ENCODE measurements around the gene RASAL3.

Gene RASAL3

DNA sequence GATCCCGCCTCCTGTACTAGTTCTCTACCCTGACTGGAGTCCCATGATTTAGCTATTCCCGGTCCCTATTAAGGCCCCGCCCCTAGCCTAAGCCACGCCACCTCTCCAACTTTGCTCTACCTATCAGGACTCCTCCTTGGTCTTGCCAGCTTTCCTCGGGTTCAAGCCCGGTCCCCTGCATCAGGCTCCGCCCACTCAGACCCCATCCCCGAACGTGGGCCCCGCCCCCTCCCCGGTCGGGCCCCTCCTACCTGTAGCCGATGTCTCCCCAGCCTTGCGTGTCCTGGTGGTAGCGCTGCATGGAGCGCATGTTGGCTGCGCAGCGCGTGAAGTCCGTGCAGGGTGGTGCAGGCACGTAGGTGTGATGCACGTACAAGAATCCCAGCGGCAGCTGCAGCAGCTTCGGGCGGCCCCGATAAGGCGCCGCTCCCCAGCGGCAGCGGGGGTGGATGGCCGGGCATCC lies 7.3 kb upstream of the RASAL3 start:
- TF ChIP-seq, protein P1, sequence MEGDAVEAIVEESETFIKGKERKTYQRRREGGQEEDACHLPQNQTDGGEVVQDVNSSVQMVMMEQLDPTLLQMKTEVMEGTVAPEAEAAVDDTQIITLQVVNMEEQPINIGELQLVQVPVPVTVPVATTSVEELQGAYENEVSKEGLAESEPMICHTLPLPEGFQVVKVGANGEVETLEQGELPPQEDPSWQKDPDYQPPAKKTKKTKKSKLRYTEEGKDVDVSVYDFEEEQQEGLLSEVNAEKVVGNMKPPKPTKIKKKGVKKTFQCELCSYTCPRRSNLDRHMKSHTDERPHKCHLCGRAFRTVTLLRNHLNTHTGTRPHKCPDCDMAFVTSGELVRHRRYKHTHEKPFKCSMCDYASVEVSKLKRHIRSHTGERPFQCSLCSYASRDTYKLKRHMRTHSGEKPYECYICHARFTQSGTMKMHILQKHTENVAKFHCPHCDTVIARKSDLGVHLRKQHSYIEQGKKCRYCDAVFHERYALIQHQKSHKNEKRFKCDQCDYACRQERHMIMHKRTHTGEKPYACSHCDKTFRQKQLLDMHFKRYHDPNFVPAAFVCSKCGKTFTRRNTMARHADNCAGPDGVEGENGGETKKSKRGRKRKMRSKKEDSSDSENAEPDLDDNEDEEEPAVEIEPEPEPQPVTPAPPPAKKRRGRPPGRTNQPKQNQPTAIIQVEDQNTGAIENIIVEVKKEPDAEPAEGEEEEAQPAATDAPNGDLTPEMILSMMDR (IDR thresholded peaks at IDR 0.05; ENCODE audit: insufficient read depth, low read depth, low read length, missing control alignments): no peak
- DNase-seq (ENCODE audit: low read depth): no peak
- H3K4me3 ChIP-seq (ENCODE audit: low read depth, low read length): no peak overlapping the region

DNA sequence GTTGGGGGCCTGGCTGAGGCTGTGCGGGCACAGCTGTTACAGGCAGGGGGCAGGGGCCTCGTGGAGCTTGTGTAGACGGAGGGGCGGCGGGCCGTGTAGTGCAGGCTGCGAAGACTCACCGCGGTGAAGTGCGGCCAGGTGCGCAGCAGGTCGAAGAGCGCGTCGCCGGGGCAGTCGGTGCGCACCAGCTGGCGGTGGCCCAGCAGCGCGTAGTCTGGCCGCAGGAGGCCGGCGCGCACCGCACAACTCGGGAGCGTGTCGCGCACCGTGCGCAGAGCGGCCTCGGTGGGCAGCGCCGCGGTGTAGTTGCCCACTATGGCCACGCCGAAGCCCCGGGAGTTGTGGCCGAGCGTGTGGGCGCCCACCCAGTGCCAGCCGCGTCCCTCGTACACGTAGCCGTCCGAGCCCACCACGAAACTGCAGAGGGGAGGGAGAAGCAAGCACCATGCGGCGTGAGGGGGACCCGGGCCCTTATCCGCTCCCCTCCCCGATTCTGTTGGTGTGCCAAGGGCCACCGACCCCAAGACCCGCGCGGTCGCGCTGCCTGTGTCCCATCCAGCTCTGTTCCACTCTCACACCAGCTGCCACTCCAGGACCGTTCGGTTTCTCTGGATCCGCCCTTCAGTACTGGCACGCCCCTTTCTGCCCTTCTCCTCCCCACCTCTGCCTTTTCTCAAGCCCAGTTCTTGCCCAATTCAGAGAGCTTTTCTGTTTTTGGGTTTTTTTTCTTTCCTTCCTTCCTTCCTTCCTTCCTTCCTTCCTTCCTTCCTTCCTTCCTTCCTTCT lies 5.4 kb upstream of the RASAL3 start:
- TF ChIP-seq, protein P1 (IDR thresholded peaks at IDR 0.05; ENCODE audit: insufficient read depth, low read depth, low read length, missing control alignments): no peak
- no peak overlapping the region for H3K4me3 ChIP-seq (ENCODE audit: low read depth, low read length)
- DNase-seq (ENCODE audit: low read depth): peak; percentile 37

DNA sequence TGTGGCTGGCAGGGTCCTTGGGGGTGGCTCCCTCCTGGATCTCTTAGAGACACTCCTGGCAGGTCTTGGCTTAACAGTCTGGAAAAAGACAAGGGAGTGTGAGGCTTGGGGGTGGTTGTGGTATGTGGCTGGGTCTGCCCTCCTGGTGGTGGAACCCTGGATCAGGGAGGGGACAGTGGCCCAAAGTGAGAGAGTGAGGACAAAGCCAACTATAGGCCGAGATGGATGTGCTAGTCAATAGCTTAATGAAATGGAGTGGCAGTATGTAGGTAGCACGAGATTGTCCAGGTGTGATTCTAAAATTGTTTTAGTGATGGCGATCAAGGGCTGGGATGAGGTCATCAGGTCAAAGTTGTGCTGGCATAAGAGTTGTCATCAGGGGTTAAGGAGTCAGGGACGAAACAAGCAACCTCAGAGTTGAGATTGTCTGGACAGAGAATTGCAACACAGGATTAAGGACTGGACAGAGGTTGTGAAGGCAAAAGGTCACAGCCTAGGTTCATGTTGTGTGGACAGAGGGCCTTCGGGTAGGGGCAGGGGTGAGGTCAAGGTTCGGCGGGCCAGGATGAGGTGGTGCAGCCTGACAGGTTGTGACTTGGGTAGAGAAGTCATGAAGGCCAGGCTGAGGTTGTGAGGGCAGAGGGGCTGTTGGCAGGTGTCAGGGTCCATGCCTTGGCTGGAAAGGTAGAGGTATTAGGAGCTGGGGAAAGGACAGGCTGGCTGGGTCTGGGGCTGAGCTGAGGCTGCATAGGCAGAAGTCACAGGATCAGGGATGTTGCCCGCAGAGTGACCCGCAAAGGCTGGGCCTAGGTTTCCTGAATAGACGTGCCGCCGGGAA lies 4.5 kb upstream of the RASAL3 start:
- TF ChIP-seq, protein P1 (IDR thresholded peaks at IDR 0.05; ENCODE audit: insufficient read depth, low read depth, low read length, missing control alignments): no peak
- H3K4me3 ChIP-seq (ENCODE audit: low read depth, low read length): no peak overlapping the region
- DNase-seq (ENCODE audit: low read depth): no peak

DNA sequence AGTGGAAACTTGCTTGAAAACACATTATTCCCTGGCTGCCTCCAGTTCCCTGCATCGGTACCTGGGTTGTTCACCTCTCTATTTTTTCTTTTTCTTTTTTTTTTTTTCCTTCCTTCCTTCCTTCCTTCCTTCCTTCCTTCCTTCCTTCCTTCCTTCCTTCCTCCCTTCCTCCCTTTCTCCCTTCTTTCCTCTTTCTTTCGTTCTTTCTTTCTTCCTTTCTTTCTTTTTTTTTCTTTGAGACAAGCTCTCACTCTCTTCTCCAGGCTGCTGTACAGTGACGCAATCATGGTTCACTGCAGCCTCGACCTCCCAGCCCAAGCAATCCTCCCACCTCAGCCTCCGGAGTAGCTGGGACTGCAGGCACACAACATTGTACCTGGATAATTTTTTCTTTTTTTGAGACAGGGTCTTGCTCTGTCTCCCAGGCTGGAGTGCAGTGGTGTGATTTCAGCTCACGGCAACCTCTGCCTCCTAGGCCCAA lies 3.4 kb upstream of the RASAL3 start:
- TF ChIP-seq, protein P1 (IDR thresholded peaks at IDR 0.05; ENCODE audit: insufficient read depth, low read depth, low read length, missing control alignments): no peak
- DNase-seq (ENCODE audit: low read depth): no peak
- no peak overlapping the region for H3K4me3 ChIP-seq (ENCODE audit: low read depth, low read length)

DNA sequence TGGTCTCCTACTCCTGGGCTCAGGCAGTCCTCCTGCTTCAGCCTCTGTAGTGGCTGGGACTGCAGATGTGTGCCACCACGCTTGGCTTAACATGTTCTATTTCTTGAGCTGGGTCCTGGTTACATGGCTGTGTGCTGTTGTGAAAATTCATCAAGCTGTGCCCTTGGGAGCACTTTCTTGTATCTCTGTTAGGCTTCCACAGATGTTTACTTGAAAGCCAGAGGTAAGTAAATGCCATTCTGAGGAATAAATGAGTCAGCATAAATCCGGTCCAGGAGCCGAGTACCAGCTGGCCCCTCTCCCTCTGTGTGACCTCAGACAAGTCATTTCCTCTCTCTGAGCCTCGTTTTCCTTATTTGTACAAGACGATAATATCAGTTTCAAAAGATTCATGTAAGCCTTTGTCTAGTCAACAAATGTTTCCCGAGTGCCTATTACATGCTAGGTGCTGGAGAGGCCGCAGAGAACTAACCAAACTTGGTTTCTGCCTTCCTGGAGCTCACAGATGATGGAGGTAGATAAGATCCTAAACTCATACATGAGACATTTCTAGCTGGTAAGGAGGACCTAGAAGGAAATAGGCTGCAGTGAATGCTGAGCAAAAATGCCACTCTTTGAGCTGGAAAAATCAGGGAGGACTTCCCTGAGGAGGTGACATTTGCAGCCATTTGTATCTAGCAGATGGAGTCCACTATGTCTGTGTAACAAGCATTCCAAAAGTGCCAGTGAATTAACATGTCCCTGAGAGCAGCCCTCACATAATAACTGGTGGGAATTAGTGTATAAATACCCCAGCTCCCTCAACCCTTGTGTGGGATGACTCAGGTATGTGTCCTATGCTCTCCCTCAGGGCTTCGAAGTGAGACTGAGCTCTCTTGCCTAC lies 2.7 kb upstream of the RASAL3 start:
- DNase-seq (ENCODE audit: low read depth): peak; percentile 96
- TF ChIP-seq, protein P1 (IDR thresholded peaks at IDR 0.05; ENCODE audit: insufficient read depth, low read depth, low read length, missing control alignments): no peak
- H3K4me3 ChIP-seq (ENCODE audit: low read depth, low read length): no peak overlapping the region

DNA sequence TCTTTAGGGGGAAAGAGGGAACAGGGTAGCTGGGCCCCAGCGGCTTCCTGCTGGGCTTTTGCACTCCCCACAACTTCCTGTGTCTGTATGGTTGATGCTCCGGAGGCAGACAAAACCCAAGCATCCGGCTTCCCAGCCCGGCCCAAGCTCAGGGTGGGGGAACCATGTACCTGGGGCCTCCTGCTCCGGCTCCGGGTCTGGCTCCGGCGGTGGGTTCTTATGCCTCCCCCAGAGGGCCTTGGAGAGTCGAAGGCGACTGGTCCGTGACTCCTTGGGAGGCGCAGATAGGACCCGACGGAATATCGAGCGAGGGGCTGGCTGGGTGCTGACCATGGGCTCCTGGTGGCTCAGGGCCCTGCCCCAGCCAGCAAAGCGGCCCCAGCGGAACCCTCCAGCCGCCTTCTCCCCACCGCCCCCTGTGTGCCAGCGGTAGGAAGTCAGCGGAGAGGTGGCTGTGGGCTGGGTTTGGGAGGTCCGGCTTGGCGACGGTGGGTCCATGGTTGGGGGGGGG lies 428 bp downstream of the RASAL3 start:
- DNase-seq (ENCODE audit: low read depth): peak; percentile 90
- H3K4me3 ChIP-seq (ENCODE audit: low read depth, low read length): peak overlapping the region; percentile 73
- TF ChIP-seq, protein P1 (IDR thresholded peaks at IDR 0.05; ENCODE audit: insufficient read depth, low read depth, low read length, missing control alignments): peak; percentile 3
